GM12878 (cell line): Measurements from ENCODE around the gene LRRC59.

Experiments used
- DPF2 ChIP-seq: fragments of 450-650 bp; IDR thresholded peaks from 2 replicates; pipeline ENCODE4 v1.6.1; 2017; ENCODE audit warnings: mild to moderate bottlenecking
- EP300 ChIP-seq, 2 experiments: fragments of 150-350 bp in 1 of 2; IDR thresholded peaks; 2 replicates each; pipeline ENCODE4 v1.6.1; 2011 to 2012; ENCODE audit warnings: low read depth in 2 of 2, low read length in 2 of 2, borderline replicate concordance in 1 of 2, improper control_type of control experiment in 1 of 2, inconsistent platforms in 1 of 2; ENCODE audit not compliant: control insufficient read depth in 1 of 2
- POU2F2 ChIP-seq: IDR thresholded peaks from 3 replicates; pipeline ENCODE4 v1.6.1; 2011; ENCODE audit warnings: low read depth, mild to moderate bottlenecking, low read length, borderline replicate concordance
- RFX5 ChIP-seq: IDR thresholded peaks from 2 replicates; pipeline ENCODE4 v1.6.1; 2011; ENCODE audit warnings: low read depth, low read length, improper control_type of control experiment
- SMC3 ChIP-seq: IDR thresholded peaks from 2 replicates; pipeline ENCODE4 v1.6.1; 2011; ENCODE audit warnings: low read length, improper control_type of control experiment, borderline replicate concordance
- TF ChIP-seq, protein P1 (sequence below), 3 experiments: IDR thresholded peaks in 2 of 3; conservative IDR thresholded peaks in 1 of 3; 2 replicates each; pipeline ENCODE4 v1.5.1; 2011; ENCODE audit warnings: low read depth in 3 of 3, low read length in 3 of 3, mild to moderate bottlenecking in 3 of 3, control low read depth in 2 of 3, moderate library complexity in 2 of 3, inconsistent platforms in 1 of 3, mixed read lengths in 1 of 3; ENCODE audit not compliant: control insufficient read depth in 2 of 3, insufficient read depth in 1 of 3; ENCODE audit errors: extremely low read depth in 1 of 3
- TF ChIP-seq, protein P2 (sequence below): fragments of 450-650 bp; formaldehyde crosslinking; IDR thresholded peaks from 2 replicates; pipeline ENCODE4 v1.4.0; 2022; ENCODE audit warnings: mild to moderate bottlenecking, moderate library complexity
- TF ChIP-seq, protein P3 (sequence below): fragments of 450-650 bp; IDR thresholded peaks from 2 replicates; pipeline ENCODE4 v1.6.1; 2017; ENCODE audit warnings: mild to moderate bottlenecking

DNA sequence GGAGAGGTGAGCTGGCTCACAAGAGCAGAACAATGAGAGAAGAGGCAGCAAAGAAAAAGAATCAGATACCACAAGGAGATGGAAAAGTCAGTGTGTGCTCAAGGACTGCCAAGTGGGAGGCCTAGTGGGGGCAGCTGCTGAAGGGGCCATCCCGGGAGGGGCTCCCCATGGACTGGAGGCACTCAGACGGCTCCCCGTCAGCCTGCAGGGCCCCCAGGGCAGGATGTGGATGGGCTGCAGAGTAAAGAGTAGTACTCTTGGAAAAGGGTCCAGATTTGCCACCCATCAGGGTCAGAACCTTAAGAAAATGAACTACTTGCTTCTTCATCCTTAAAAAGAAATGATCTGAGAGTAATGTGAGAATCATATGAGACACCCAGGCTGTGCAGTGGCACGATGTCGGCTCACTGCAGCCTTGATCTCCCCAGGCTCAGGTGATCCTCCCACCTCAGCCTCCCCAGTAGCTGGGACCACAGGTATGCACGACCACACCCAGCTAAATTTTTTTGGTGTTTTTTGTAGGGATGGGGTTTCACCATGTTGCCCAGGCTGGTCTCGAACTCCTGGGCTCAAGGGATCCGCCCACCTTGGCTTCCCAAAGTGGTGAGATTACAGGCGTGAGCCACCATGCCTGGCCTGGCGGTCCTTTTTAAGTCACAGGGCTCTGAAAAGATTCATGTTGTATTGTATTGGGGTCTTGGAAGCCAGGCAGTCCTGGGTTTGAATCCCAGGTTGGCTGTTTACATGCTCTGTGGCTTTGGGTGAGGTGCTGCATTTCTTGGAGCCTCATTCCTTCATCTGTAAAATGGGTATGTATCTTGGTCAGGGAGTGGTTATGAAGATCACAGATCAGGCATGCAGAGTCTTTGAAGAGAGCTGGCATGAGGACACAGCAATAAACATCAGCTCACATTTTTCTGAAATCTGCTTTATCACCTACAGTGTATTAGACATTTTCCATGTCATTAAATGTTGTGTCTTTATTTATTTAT lies 43.8 kb upstream of the LRRC59 start:
- TF ChIP-seq, protein P1, sequence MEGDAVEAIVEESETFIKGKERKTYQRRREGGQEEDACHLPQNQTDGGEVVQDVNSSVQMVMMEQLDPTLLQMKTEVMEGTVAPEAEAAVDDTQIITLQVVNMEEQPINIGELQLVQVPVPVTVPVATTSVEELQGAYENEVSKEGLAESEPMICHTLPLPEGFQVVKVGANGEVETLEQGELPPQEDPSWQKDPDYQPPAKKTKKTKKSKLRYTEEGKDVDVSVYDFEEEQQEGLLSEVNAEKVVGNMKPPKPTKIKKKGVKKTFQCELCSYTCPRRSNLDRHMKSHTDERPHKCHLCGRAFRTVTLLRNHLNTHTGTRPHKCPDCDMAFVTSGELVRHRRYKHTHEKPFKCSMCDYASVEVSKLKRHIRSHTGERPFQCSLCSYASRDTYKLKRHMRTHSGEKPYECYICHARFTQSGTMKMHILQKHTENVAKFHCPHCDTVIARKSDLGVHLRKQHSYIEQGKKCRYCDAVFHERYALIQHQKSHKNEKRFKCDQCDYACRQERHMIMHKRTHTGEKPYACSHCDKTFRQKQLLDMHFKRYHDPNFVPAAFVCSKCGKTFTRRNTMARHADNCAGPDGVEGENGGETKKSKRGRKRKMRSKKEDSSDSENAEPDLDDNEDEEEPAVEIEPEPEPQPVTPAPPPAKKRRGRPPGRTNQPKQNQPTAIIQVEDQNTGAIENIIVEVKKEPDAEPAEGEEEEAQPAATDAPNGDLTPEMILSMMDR (IDR thresholded peaks at IDR 0.05 in 2 of 3, conservative IDR thresholded peaks at IDR 0.05 in 1 of 3; ENCODE audit: control insufficient read depth in 2 of 3, extremely low read depth in 1 of 3, insufficient read depth in 1 of 3, low read depth in 3 of 3, low read length in 3 of 3): no peak
- TF ChIP-seq DPF2 (no peak), EP300 (IDR thresholded peaks at IDR 0.05; ENCODE audit: borderline replicate concordance in 1 of 2, control insufficient read depth in 1 of 2, low read depth in 2 of 2, low read length in 2 of 2) (no peak), SMC3 (no peak), POU2F2 (no peak), RFX5 (no peak)
- TF ChIP-seq, protein P2, sequence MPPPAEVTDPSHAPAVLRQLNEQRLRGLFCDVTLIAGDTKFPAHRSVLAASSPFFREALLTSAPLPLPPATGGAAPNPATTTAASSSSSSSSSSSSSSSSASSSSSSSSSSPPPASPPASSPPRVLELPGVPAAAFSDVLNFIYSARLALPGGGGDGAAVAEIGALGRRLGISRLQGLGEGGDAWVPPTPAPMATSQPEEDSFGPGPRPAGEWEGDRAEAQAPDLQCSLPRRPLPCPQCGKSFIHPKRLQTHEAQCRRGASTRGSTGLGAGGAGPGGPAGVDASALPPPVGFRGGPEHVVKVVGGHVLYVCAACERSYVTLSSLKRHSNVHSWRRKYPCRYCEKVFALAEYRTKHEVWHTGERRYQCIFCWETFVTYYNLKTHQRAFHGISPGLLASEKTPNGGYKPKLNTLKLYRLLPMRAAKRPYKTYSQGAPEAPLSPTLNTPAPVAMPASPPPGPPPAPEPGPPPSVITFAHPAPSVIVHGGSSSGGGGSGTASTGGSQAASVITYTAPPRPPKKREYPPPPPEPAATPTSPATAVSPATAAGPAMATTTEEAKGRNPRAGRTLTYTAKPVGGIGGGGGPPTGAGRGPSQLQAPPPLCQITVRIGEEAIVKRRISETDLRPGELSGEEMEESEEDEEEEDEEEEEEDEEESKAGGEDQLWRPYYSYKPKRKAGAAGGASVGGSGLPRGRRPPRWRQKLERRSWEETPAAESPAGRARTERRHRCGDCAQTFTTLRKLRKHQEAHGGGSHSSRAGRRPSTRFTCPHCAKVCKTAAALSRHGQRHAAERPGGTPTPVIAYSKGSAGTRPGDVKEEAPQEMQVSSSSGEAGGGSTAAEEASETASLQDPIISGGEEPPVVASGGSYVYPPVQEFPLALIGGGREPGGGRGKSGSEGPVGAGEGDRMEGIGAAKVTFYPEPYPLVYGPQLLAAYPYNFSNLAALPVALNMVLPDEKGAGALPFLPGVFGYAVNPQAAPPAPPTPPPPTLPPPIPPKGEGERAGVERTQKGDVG (CRISPR knock-in tag): no peak
- TF ChIP-seq, protein P3, sequence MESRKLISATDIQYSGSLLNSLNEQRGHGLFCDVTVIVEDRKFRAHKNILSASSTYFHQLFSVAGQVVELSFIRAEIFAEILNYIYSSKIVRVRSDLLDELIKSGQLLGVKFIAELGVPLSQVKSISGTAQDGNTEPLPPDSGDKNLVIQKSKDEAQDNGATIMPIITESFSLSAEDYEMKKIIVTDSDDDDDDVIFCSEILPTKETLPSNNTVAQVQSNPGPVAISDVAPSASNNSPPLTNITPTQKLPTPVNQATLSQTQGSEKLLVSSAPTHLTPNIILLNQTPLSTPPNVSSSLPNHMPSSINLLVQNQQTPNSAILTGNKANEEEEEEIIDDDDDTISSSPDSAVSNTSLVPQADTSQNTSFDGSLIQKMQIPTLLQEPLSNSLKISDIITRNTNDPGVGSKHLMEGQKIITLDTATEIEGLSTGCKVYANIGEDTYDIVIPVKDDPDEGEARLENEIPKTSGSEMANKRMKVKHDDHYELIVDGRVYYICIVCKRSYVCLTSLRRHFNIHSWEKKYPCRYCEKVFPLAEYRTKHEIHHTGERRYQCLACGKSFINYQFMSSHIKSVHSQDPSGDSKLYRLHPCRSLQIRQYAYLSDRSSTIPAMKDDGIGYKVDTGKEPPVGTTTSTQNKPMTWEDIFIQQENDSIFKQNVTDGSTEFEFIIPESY: no peak
